NCI-H345 treated with DMSO at 0.1 percent for 48 hours (cell line): ENCODE data around the gene CATSPERD.
"Not testable (repeated sequence)": the region's sequence is repeated elsewhere in the genome, so short reads cannot be mapped to it uniquely, and the experiment has no call there.

ENCODE experiments used
- DNase-seq: peaks from one replicate; lab custom pipeline; 2025; ENCODE audit not compliant: unreplicated experiment; lab: John Stamatoyannopoulos, UW

Gene CATSPERD

DNA sequence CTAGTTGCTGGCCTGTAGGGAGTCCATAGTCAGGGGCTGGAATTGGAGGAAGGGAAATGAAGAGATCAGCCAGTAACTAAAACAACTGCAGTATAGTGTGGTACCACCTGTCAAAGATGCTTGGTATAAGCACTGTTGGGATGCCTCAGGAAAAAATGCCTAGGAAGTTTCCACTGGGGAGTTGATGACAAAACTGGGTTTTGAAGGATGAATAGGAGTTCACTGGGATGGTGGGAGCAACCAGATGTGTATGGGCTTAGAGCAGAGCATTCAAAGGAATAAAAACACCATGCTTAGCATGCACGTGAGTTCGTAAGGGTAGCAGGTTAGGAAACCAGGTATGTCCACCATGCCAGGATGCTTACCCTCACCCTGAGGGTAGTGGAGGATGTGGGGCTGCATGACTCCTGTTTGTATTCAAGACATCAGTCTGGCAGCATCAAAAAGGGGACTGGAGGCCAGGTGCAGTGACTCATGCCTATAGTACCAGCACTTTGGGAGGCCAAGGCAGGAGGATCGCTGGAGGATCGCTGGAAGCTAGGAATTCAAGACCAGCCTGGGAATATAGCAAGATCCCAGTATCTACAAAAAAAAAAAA is 7.1 kb downstream of the CATSPERD start:
- DNase-seq, result no peak

DNA sequence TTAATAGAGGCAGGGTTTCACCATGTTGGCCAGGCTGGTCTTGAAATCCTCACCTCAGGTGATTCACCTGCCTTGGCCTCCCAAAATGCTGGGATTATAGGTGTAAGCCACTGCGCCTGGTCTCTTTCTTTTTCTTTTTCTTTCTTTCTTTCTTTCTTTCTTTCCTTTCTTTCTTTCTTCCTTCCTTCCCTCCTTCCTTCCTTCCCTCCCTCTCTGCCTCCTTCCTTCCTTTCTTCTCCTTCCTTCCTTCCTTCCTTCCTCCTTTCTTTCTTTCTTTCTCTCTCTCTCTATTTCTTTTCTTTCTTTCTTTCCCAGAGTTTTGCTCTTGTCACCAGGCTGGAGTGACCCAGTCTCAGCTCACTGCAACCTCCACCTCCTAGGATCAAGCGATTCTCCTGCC is 12.7 kb downstream of the CATSPERD start:
- not testable (repeated sequence) for DNase-seq

DNA sequence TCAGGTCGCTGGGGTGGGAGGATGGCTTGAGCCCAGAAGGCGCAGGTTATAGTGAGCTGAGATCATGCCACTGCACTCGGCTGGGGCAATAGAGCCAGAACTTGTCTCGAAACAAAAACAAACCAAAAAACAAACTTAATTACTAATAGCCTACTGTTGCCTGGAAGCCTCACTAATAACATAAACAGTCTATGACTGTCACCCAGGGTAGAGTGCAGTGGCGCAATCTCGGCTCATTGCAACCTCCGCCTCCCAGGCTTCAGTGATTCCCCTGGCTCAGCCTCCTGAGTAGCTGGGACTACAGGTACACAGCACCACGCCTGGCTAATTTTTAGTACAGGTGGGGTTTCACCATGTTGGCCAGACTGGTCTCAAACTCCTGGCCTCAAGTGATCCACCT is 18.0 kb downstream of the CATSPERD start:
- no peak for DNase-seq

DNA sequence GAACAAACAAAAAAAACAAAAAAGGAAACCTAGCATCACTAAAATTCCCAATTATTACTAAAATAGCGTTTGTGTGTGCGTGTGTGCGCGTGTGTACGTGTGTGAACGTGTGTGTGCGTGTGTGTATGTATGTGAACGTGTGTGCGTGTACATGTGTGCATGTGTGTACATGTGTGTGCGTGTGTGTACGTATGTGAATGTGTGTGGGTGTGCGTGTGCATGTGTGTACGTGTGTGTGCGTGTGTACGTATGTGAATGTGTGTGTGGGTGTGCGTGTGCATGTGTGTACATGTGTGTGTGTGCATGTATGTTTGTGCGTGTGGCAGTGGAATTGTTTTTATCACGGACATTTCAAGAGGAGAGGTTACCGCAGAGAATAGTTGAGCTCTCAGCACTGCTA is 21.6 kb downstream of the CATSPERD start:
- no peak for DNase-seq

DNA sequence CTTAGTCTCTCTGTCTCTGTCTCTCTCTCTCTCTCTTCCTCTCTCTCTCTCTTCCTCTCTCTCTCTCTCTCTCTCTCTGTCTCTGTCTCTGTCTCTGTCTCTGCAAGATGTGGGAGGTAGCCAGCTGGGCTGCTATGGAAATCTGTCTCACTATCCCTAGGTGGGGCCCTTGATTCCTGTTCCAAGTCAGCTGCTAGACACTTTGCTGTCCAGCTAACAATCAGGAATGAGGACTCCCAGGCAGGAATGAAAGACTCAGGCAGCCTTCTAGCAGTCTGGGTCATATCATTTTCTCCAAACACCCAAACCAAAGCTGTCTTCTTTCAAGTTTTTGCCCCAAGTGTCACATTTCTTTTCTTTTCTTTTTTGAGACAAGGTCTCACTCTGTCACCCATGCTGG is 23.2 kb downstream of the CATSPERD start:
- DNase-seq, result no peak

DNA sequence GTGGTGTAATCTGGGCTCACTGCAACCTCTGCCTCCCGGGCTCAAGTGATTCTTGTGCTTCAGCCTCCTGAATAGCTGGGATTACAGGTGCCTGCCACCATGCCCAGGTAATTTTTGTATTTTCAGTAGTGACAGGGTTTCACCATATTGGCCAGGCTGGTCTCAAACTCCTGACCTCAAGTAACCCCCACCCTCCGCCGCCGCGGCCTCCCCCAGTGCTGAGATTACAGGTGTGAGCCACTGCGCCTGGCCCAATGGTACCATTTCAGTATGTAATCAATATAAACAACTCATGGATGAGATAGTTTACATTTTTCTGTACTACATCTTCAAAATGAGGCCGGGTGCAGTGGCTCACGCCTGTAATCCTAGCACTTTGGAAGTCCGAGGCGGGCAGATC is 24.6 kb downstream of the CATSPERD start:
- not testable (repeated sequence) for DNase-seq

DNA sequence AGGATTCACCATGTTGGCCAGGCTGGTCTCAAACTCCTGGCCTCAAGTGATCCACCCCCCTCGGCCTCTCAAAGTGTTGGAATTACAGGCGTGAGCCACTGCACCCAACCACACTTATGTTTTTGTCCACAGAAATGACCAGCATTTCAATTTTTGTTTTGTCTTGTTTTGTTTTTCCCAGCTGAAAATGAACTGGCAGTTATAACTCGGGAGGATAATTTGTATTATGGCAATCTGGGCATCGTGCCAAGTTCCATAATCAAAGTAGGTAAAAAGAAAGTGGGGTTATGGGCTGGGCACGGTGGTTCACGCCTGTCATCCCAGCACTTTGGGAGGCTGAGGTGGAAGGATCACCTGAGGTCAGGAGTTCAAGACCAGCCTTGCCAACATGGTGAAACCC is 28.5 kb downstream of the CATSPERD start:
- not testable (repeated sequence) for DNase-seq

DNA sequence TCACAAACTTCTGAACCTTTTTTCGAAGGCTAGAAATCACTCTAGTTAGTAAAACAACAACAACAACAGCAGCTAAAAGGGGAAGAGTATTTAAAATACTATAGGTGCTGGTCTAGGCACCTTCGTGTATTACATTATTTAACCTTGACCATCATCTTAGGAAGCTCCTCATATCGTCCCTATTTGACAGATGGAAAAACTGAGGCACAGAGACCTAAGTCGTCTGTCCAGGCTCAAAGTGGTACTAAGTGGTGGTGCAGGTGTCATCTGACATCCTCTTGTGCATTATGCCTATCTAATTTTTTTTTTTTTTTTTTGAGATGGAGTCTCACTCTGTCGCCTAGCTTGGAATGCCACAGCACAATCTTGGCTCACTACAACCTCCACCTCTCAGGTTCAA is 29.1 kb downstream of the CATSPERD start:
- no peak for DNase-seq

DNA sequence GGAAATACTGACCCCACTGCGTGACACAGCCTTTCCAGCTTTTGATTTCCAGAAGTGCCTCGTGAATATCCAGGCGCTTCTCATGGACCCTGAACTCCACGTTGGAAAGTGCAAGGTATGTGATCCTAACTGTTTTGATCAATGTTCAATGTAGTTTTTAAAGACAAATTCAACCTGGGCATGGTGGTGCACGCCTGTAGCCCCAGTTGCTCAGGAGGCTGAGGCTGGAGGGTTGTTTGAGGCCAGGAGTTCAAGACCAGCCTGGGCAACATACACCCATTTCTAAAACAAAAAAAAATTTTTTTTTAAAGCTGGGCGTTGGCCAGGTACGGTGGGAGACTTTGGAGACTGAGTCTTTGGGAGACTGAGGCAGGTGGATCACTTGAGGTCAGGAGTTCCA is 31.3 kb downstream of the CATSPERD start:
- DNase-seq, result no peak

DNA sequence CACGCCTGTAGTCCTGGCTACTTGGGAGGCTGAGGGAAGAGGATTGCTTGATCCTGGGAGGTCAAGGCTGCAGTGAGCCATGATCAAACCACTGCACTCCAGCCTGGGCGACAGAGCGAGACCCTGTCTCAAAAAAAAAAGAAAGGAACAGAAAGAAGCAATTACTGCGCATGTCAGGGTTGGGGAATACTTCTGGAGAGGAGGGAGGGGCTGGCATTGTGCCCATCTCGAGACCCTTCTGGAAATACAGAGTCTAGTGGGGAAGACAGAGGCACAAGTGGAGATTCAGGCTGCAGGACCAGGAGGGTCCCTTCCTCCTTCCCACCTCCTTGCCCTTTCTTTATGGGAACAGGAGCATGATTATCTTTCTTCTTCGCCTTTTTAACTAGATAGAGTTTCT is 33.3 kb downstream of the CATSPERD start:
- no peak for DNase-seq

DNA sequence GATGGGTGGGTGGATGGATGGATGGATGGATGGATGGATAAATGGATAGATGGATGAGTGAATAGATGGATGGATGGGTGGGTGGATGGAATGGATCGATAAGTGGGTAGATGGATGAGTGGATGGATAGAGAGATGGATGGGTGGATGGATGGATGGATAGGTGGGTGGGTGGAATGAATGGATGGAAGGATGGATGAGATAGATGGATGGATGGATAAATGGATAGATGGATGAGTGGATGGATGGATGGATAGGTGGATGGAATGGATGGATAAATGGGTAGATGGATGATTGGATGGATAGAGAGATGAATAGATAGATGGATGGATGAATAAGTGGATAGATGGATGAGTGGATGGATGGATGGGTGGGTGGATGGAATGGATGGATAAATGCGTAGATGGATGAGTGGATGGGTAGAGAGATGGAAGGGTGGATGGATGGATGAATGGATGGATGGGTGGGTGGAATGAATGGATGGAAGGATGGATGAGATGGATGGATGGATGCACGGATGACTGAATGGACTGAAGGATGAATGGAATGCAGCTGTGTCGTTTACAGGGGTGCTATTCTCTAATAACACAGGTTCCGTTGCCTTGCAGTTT is 42.3 kb downstream of the CATSPERD start:
- no peak for DNase-seq

DNA sequence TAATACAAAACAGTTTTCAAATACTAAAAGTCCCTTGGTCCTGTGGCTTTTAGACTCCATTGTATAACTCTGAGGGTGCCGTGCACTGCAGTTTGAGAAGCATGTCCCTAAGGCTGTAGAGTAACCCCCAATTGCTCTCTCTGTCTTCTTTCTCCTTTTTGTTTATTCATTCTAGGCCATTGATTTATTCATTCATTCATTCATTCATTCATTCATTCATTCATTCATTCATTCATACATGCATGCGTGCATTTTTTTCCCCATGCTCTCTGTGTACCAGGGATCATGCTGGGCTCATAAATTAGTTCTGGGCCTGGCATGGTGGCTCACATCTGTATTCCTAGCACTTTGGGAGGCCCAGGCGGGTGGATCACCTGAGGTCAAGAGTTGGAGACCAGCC is 44.8 kb downstream of the CATSPERD start:
- DNase-seq, result no peak

DNA sequence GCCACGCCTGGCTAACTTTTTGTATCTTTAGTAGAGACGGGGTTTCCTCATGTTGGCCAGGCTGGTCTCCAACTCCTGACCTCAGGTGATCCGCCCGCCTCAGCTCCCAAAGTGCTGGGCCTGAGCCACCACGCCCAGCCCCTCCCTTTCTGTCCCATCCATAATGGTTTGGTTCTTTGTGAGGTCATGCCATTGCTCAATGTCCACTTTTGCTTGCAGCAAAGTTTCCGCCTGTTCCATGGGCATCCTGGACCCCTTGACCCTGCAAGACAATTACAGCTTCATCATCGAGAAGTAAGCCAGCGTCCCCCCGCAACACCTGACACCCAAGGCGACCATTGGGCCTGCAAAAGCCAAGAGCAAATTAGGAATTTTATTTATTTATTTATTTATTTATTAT is 47.5 kb downstream of the CATSPERD start:
- no peak for DNase-seq

DNA sequence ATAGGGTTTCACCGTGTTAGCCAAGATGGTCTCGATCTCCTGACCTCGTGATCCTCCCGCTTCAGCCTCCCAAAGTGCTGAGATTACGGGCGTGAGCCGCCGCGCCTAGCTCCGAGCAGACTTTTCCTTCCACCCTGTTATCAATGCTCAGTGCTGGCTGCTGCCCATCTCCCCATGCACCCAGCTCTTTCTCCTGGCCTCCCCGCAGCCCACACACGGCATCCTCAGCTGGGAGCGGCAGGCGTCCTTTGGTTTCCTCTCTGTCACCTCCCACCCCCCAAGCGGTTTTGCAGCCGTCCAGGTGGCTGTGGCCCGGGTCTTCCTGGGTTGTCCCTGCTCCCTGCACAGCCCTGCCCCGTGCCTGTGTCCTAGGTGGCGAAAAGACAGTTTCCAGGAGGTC is 52.0 kb downstream of the CATSPERD start:
- no peak for DNase-seq

DNA sequence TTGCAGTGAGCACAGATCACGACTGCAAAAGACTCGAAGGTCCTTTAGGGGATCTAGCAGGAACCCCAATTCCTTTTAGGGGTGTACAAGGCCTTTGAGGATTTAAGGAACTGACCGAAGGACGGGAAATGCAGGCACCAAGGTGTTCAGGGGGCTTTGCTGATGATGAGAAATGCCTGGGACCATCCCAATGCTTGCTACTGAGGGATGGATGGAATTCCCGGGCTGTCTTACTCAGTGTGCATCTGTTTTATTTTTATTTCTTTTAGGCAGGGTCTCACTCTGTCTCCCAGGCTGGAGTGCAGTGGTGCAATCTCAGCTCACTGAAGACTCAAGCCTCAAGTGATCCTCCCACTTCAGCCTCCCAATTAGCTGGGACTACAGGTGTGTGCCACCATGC is 52.8 kb downstream of the CATSPERD start:
- no peak for DNase-seq

DNA sequence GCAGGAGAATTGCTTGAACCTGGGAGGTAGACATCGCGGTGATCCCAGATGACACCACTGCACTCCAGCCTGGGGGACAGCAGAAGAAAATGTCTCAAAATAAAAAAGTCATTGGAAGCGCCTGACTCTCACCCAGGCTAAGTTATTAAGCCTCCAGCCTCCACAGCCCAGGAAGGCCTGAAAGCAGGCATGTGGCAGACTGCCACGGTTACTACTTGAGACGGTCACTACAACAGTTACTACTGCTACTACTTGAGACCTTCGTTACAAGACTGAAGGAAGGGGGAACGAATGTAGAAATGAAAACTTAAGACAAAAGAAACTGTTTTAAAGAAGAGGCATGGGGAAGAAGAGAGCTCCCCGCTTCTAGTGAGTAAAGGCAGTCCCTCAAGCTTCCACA is 54.5 kb downstream of the CATSPERD start:
- no peak for DNase-seq

DNA sequence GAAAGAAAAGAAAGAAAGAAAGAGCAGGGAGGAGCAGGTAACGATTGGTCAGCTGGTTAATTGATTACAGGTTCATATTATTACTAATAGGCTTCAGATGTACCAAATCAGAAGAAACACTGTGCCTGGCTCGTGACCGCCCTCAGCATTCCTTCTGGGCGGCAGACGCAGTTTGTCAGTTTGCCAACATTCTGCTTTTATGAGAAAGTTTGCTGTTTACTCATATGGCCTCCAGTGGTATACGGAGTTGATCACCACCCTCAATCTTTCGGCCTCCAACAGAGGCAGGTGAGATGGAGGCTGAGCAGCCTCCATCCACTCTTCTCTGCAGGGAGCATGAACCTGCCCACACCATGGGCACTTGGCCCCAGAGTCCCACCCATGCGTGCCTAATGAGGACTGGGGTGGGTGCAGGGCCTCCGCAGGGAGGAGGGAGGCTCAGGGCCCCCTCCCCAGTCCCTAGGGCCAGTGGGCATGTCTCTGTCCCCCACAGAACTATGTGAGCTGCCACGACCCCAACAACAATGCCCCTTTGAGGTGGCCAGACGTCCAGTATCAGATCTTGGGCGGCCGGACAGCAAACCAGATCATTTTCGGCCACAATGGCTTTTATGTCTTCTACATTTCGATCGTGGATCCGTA is 55.4 kb downstream of the CATSPERD start:
- DNase-seq, result no peak

DNA sequence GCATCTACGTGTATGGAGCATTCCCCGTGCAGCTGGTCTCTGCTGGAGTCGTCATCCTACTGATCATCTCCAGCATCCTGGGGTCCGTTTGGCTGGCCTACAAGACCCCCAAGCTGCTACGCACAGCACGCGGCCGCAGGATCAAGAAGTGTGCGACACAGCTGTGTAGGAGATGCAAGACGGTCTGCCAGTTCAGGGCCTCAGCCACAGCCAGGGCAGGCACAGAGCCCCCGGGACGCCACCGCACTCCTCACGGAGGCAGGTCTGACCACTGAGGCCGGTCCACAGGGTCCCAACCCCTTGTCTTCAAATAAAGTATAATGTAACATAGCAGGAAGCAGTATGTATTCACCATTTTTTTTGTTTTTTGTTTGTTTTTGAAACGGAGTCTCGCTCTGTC is 58.0 kb downstream of the CATSPERD start:
- DNase-seq, result no peak

DNA sequence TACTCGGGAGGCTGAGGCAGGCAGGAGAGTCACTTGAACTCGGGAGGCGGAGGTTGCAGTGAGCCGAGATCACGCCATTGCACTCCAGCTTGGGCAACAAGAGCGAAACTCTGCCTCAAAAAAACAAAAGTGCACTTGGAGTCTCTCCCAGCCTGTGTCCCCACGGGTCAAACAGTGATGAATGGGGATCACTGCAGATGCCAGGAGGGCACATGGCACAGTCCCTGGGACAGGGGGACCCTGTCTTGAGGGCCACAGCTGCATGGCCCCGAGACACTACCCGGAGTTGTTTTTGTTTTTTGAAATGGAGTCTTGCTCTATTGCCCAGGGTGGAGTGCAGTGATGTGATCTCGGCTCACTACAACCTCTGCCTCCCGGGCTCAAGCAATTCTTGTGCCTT is 60.5 kb downstream of the CATSPERD start:
- not testable (repeated sequence) for DNase-seq

DNA sequence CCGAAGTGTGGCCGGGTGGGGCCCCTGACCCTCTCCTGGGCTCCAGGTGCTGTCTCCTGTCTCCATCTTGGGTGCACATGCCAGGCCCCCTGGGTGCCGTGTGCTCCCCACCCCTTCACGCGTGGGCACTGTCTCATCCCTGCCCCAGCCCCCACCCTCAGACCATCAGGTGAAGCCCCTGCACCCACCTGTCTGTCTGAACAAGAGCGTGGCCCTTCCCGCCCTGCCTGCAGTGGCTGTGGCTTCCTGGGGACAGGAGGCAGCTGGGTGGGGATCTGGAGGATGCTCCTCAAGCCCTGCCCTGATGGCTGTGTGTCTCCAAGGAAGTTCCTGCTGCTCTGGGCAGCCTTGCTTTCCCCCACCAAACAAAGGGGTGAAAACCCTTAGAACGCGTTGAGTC is 61.9 kb downstream of the CATSPERD start:
- no peak for DNase-seq

DNA sequence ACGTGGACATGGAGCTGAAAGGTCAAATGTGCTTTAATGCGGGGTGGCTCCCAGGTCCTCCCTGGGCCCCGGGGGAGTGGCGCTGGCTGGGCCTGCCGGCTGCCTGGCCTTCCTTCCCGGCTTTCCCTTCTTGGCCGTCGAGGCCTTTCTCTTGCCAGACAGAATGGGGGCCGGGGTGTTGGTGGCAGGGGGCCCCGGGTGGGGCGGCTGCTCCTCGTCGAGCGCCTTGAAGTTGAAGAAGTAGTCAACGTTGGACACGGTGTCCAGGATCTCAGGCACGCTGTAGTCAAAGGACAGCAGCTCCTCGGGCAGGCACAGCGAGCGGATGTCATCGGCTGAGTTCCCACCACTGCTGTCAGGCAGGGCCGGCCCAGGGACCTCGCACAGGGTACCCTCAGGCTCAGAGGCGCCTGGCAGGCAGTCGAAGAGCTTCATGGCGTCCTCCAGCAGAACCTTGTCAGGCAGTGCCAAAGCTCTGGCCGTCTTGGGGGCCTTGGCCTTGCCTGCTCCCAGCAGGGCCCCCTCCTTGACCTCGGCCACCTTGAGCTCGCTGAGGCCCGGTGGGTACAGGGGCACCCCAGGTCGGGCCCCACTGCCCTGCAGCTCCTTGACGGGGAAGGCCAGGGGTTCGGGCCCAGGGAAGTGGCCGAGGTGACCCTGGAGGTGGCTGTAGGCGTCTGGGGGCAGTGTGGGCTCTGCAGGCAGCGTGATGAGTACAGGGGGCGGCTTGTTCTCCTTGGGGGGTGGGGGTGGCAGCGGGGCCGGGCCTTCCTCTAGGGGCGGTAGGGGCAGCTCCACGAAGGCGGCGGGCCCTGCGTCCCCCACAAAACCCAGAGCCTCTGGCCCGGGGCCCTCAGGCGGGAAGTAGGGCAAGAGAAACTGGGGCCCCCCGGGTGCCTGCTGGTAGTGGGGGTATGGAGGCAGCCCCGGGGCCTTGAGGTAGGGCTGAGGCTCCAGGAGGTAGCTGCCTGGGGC is 62.8 kb downstream of the CATSPERD start:
- DNase-seq, result no peak
